ENCODE results near the gene SPSB2.
"Not testable (repeated sequence)": the region's sequence is repeated elsewhere in the genome, so short reads cannot be mapped to it uniquely, and the experiment has no call there.

SPSB2 gene

GRCh38 chr12:6871052-6871957 is 1.8 kb downstream of the SPSB2 start:
- peak overlapping the region; percentile 67 for H3K27ac ChIP-seq
- no peak for TF ChIP-seq ZFX (IDR thresholded peaks at IDR 0.05)
- TF ChIP-seq CTCF (conservative IDR thresholded peaks at IDR 0.05) = no peak

GRCh38 chr12:6870304-6870703 is 2.8 kb downstream of the SPSB2 start:
- H3K27ac ChIP-seq = not testable (repeated sequence)

GRCh38 chr12:6869049-6870021 is 3.8 kb downstream of the SPSB2 start:
- H3K27ac ChIP-seq = peak overlapping the region; percentile 100
- TF ChIP-seq CTCF (conservative IDR thresholded peaks at IDR 0.05) = peak; percentile 96
- no peak for TF ChIP-seq ZFX (IDR thresholded peaks at IDR 0.05)

GRCh38 chr12:6868211-6869048 is 4.7 kb downstream of the SPSB2 start:
- peak overlapping the region; percentile 100 for H3K27ac ChIP-seq
- TF ChIP-seq CTCF (conservative IDR thresholded peaks at IDR 0.05) (no peak), ZFX (IDR thresholded peaks at IDR 0.05) (no peak)

- TF ChIP-seq ZFX (IDR thresholded peaks at IDR 0.05) (peak; percentile 83), CTCF (conservative IDR thresholded peaks at IDR 0.05) (no peak)
- H3K27ac ChIP-seq = peak within 1 kb of the TSS; percentile 100
Measured at GRCh38 chr12:6867413-6868210, 5.5 kb downstream of the SPSB2 start, which contains the start of gene TPI1. Gene TPI1, plus strand, starts transcription at chr12:6867531. Its CDS starts 36 bp downstream, at chr12:6867567.

- H3K27ac ChIP-seq = peak overlapping the region; percentile 100
- TF ChIP-seq ZFX (IDR thresholded peaks at IDR 0.05) (no peak), CTCF (conservative IDR thresholded peaks at IDR 0.05) (no peak)
Measured at GRCh38 chr12:6866920-6867412, 6.1 kb downstream of the SPSB2 start.

Data from C4-2B (cell line).